Germinal center (tissue), 1 donor: ENCODE measurements around the gene SLC5A2.
"Not testable (repeated sequence)": the region's sequence is repeated elsewhere in the genome, so short reads cannot be mapped to it uniquely, and the experiment has no call there.

Source experiments
- DNase-seq: peaks from one replicate; pipeline ENCODE4 v3.0.0; 2012; ENCODE audit warnings: mixed read lengths, low spot score

Gene SLC5A2

GRCh38 chr16:31475946-31476302 is 7.0 kb upstream of the SLC5A2 start:
- DNase-seq: no peak

GRCh38 chr16:31476303-31477219 is 6.4 kb upstream of the SLC5A2 start:
- DNase-seq: peak; percentile 94

- DNase-seq: peak; percentile 80
Measured at GRCh38 chr16:31477220-31478216, 5.4 kb upstream of the SLC5A2 start.

- DNase-seq: no peak
Measured at GRCh38 chr16:31478956-31479355, 4.0 kb upstream of the SLC5A2 start.

GRCh38 chr16:31479751-31480150 is 3.2 kb upstream of the SLC5A2 start:
- no peak for DNase-seq

- DNase-seq: no peak
Measured at GRCh38 chr16:31480851-31481536, 1.9 kb upstream of the SLC5A2 start.

GRCh38 chr16:31484048-31484447 is 1.1 kb downstream of the SLC5A2 start:
- not testable (repeated sequence) for DNase-seq

GRCh38 chr16:31484491-31485171 is 1.7 kb downstream of the SLC5A2 start:
- DNase-seq: no peak

- no peak for DNase-seq
Measured at GRCh38 chr16:31485571-31485970, 2.6 kb downstream of the SLC5A2 start.

- DNase-seq: no peak
Measured at GRCh38 chr16:31486045-31486444, 3.1 kb downstream of the SLC5A2 start.

GRCh38 chr16:31487071-31487719 is 4.3 kb downstream of the SLC5A2 start:
- DNase-seq: no peak

GRCh38 chr16:31487720-31488467 is 5.0 kb downstream of the SLC5A2 start:
- DNase-seq: peak; percentile 83

GRCh38 chr16:31488468-31489297 is 5.8 kb downstream of the SLC5A2 start:
- DNase-seq: no peak

GRCh38 chr16:31489298-31489564 is 6.3 kb downstream of the SLC5A2 start:
- DNase-seq: no peak

GRCh38 chr16:31489616-31490584 is 7.0 kb downstream of the SLC5A2 start:
- DNase-seq: no peak

GRCh38 chr16:31491778-31492418 is 9.0 kb downstream of the SLC5A2 start:
- no peak for DNase-seq

- no peak for DNase-seq
Measured at GRCh38 chr16:31493506-31494125, 10.7 kb downstream of the SLC5A2 start.
